ENCODE data around the gene PGBD2.

- TF ChIP-seq EZH2 (IDR thresholded peaks at IDR 0.05) (no peak), EZH2phosphoT487 (IDR thresholded peaks at IDR 0.05) (no peak)
- TF ChIP-seq, protein P1, sequence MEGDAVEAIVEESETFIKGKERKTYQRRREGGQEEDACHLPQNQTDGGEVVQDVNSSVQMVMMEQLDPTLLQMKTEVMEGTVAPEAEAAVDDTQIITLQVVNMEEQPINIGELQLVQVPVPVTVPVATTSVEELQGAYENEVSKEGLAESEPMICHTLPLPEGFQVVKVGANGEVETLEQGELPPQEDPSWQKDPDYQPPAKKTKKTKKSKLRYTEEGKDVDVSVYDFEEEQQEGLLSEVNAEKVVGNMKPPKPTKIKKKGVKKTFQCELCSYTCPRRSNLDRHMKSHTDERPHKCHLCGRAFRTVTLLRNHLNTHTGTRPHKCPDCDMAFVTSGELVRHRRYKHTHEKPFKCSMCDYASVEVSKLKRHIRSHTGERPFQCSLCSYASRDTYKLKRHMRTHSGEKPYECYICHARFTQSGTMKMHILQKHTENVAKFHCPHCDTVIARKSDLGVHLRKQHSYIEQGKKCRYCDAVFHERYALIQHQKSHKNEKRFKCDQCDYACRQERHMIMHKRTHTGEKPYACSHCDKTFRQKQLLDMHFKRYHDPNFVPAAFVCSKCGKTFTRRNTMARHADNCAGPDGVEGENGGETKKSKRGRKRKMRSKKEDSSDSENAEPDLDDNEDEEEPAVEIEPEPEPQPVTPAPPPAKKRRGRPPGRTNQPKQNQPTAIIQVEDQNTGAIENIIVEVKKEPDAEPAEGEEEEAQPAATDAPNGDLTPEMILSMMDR (IDR thresholded peaks at IDR 0.05): no peak
Observed at GRCh38 chr1:248860007-248860406, 46.0 kb upstream of the PGBD2 start.

Data from neural progenitor cell (in vitro differentiated cells).